SK-N-MC (cell line): ENCODE measurements around the gene NKAIN2.

Experiments used
- EZH2 ChIP-seq: fragments of 200-600 bp; sonication (generic); IDR thresholded peaks from one replicate; pipeline ENCODE4 v1.6.1; 2017; ENCODE audit warnings: antibody characterized with exemption
- FOXP2 ChIP-seq: optimal IDR thresholded peaks from 2 replicates; pipeline ENCODE3; 2011; ENCODE audit warnings: mild to moderate bottlenecking, moderate library complexity; ENCODE audit not compliant: insufficient read depth; ENCODE audit errors: extremely low read length, control extremely low read depth
- POLR2AphosphoS5 ChIP-seq: IDR thresholded peaks from 2 replicates; pipeline ENCODE4 v1.6.1; 2012; ENCODE audit warnings: mild to moderate bottlenecking, low read depth, low read length, borderline replicate concordance

DNA sequence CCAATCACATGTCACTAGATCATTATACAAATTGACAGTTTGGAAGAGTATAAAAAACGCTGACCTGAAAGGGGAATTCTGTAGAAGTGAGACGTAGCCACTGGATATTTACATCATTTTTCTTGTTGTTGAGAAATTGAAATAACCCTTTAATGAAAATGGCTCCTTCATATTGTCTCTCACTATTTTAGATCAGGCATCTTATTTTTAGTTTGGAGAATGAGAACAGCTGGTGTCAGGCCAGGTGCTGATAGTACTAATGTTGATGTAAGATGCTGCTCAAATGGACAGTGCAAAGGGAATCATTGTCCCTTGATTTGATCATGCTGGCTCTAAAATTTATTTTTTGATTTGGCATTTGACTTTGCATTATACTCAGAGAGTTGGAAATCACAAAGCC lies 17.4 kb downstream of the NKAIN2 start:
- TF ChIP-seq EZH2 = no peak
- TF ChIP-seq POLR2AphosphoS5 = no peak
- TF ChIP-seq FOXP2 = no peak
